ENCODE results near the gene LRP8. TPM values are rescaled to one million over a fixed set of nuclear protein-coding genes. Genes with fewer than 3 reads are reported as not detected.

The LRP8 gene
- total RNA-seq, 1 experiment from 2014 or later = 28.6 TPM

DNA sequence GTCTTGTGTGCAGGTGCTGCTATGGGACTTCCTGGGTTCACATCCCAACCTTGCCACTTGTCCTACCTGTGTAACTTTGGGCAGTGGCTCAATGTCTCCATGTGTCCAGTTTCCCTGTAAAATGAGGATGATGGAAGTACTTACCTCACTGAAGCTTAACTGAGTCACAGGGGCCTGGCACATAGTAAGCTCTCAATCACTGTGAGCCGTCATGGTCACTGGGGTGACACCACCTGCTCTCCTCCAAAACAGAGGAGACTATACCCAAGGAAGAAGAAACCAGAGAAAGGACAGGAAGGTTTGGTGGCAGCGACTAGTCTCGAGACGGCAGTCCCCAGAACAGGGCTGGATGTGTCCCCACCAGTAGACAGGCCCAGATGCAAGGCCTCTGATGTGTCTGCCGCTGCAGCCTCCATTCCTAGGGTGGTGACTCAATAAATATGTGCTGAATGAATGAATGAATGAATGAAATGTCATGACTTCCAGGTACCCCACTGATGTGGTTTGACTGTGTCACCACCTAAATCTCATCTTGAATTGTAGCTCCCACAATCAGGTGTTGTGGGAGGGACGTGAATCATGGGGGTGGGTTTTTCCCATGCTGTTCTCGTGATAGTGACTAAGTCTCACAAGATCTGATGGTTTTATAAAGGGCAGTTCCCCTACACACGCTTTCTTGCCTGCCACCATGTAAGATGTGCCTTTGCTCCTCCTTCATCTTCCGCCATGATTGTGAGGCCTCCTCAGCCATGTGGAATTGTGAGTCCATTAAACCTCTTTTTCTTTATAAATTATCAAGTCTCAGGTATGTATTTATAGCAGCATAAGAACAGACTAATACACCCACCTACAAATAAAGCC lies 13.0 kb upstream of the LRP8 start:
- TF ChIP-seq POLR2AphosphoS5 (IDR thresholded peaks at IDR 0.05; ENCODE audit: low read depth, low read length) (no peak), TCF7L2 (IDR thresholded peaks at IDR 0.05; ENCODE audit: low read depth, low read length) (no peak), SIN3A (IDR thresholded peaks at IDR 0.05; ENCODE audit: borderline replicate concordance, insufficient read depth, low read depth, low read length) (no peak)
- TF ChIP-seq, protein P1, sequence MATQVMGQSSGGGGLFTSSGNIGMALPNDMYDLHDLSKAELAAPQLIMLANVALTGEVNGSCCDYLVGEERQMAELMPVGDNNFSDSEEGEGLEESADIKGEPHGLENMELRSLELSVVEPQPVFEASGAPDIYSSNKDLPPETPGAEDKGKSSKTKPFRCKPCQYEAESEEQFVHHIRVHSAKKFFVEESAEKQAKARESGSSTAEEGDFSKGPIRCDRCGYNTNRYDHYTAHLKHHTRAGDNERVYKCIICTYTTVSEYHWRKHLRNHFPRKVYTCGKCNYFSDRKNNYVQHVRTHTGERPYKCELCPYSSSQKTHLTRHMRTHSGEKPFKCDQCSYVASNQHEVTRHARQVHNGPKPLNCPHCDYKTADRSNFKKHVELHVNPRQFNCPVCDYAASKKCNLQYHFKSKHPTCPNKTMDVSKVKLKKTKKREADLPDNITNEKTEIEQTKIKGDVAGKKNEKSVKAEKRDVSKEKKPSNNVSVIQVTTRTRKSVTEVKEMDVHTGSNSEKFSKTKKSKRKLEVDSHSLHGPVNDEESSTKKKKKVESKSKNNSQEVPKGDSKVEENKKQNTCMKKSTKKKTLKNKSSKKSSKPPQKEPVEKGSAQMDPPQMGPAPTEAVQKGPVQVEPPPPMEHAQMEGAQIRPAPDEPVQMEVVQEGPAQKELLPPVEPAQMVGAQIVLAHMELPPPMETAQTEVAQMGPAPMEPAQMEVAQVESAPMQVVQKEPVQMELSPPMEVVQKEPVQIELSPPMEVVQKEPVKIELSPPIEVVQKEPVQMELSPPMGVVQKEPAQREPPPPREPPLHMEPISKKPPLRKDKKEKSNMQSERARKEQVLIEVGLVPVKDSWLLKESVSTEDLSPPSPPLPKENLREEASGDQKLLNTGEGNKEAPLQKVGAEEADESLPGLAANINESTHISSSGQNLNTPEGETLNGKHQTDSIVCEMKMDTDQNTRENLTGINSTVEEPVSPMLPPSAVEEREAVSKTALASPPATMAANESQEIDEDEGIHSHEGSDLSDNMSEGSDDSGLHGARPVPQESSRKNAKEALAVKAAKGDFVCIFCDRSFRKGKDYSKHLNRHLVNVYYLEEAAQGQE (IDR thresholded peaks at IDR 0.05; ENCODE audit: insufficient read depth in 1 of 2, low read depth in 2 of 2, low read length in 1 of 2) = no peak
- TF ChIP-seq, protein P2, sequence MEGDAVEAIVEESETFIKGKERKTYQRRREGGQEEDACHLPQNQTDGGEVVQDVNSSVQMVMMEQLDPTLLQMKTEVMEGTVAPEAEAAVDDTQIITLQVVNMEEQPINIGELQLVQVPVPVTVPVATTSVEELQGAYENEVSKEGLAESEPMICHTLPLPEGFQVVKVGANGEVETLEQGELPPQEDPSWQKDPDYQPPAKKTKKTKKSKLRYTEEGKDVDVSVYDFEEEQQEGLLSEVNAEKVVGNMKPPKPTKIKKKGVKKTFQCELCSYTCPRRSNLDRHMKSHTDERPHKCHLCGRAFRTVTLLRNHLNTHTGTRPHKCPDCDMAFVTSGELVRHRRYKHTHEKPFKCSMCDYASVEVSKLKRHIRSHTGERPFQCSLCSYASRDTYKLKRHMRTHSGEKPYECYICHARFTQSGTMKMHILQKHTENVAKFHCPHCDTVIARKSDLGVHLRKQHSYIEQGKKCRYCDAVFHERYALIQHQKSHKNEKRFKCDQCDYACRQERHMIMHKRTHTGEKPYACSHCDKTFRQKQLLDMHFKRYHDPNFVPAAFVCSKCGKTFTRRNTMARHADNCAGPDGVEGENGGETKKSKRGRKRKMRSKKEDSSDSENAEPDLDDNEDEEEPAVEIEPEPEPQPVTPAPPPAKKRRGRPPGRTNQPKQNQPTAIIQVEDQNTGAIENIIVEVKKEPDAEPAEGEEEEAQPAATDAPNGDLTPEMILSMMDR (IDR thresholded peaks at IDR 0.05) = no peak
- H3K36me3 ChIP-seq (ENCODE audit: control insufficient read depth, insufficient read depth, low read length) = no peaks in the 10 kb centered on the region
- in situ Hi-C loops (cut with HindIII; ENCODE audit: low pct_unique_long_range_greater_than_20kb, low sequenced_read_pairs) (no loop called here), intact Hi-C loops (cut with micrococcal nuclease; ENCODE audit: unreplicated experiment) (no loop called here)
- ChIA-PET CTCF (no interaction called here), POLR2A (no interaction called here)
- H3K27me3 ChIP-seq (ENCODE audit: control insufficient read depth, insufficient read depth, low read length) = peaks cover under 1% of the 10 kb centered on the region
- no peak overlapping the region for H3K27ac ChIP-seq (ENCODE audit: low read length)
- ATAC-seq (no peak), DNase-seq (ENCODE audit: low read depth, low spot score) (no peak)
- H3K4me3 ChIP-seq (ENCODE audit: low read depth in 2 of 2, low read length in 2 of 2) = no peak overlapping the region
- no TSS peak for BruUV-seq (replicated peaks)
- H3K9me3 ChIP-seq (ENCODE audit: control insufficient read depth, insufficient read depth, low read depth, low read length) = no peaks in the 10 kb centered on the region
- H3K4me1 ChIP-seq (ENCODE audit: control insufficient read depth, insufficient read depth, low read length) = no peaks in the 10 kb centered on the region

DNA sequence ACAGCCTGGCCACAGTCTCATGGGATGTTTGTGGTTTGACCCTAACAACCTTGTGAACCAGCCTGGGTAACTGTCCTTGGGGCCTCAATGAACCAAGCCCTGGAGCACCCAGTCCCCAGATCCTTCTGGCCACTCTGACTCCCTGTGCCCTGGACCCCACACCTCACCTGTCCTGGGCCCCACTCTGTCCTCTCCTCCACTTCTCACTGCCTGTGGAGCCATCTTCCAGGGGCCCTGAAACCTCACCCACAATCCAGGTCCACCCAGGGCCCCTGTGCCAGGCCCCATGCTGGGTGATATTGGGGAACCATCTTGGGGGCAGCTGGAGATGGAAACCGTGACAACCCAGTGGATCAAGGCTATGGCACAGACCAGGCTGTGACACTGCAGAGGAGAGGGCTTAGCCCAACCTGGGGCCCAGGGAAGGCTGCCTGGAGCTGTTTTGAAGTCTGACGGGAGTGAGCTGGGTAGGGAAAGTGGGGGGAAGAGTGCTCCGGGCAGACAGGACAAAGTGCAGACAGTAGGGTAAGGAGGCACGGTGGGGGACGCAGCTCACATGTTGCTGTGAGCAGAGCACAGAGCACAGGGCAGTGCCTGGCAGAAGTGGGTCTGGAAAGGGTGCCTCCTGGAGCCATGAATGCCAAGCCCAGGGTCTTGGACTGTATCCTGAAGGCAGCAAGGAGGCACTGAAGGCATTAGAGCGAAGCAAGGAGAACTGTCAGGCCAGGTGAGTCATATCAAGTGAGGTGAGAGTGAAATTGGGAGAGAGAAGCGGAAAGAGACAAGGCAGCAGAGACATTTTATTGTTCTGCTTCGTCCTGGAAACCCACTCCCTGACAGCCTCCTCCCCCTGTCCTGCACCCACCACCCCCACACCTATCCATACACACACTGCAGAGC lies 12.1 kb upstream of the LRP8 start:
- H3K27me3 ChIP-seq (ENCODE audit: control insufficient read depth, insufficient read depth, low read length) = peaks cover 5% of the 10 kb centered on the region
- in situ Hi-C loops (cut with HindIII; ENCODE audit: low pct_unique_long_range_greater_than_20kb, low sequenced_read_pairs) = no loop called here
- intact Hi-C loops (cut with micrococcal nuclease; ENCODE audit: unreplicated experiment) = no loop called here
- H3K9me3 ChIP-seq (ENCODE audit: control insufficient read depth, insufficient read depth, low read depth, low read length) = no peaks in the 10 kb centered on the region
- H3K36me3 ChIP-seq (ENCODE audit: control insufficient read depth, insufficient read depth, low read length) = no peaks in the 10 kb centered on the region
- DNase-seq (ENCODE audit: low read depth, low spot score) (no peak), ATAC-seq (no peak)
- no peak overlapping the region for H3K4me3 ChIP-seq (ENCODE audit: low read depth in 2 of 2, low read length in 2 of 2)
- no peak overlapping the region for H3K27ac ChIP-seq (ENCODE audit: low read length)
- H3K4me1 ChIP-seq (ENCODE audit: control insufficient read depth, insufficient read depth, low read length) = no peaks in the 10 kb centered on the region
- CTCF ChIA-PET = no interaction called here
- TF ChIP-seq POLR2AphosphoS5 (IDR thresholded peaks at IDR 0.05; ENCODE audit: low read depth, low read length) (no peak), SIN3A (IDR thresholded peaks at IDR 0.05; ENCODE audit: borderline replicate concordance, insufficient read depth, low read depth, low read length) (no peak), TCF7L2 (IDR thresholded peaks at IDR 0.05; ENCODE audit: low read depth, low read length) (no peak)
- TF ChIP-seq, protein P2 (IDR thresholded peaks at IDR 0.05) = no peak
- TF ChIP-seq, protein P1 (IDR thresholded peaks at IDR 0.05; ENCODE audit: insufficient read depth in 1 of 2, low read depth in 2 of 2, low read length in 1 of 2) = no peak
- BruUV-seq (replicated peaks) = no TSS peak
- POLR2A ChIA-PET = no interaction called here
